Ascending aorta (tissue), 2 donors: Measurements from ENCODE around the gene PSMD6. TPM values are rescaled to one million over a fixed set of nuclear protein-coding genes. Genes with fewer than 3 reads are reported as not detected.
A peak's percentile ranks its signal among the peaks of the same experiment; 100 is the strongest.

Experiments
- DNase-seq, 2 donors: peaks; one replicate each; pipeline ENCODE4 v3.0.0-alpha.2; 2019; ENCODE audit warnings: low spot score in 2 of 2
- H3K27ac ChIP-seq, 2 donors: fragments of 200-600 bp; sonication (generic); one replicate each; pipeline ENCODE4 v1.5.1; 2016 to 2017; ENCODE audit warnings: mild to moderate bottlenecking in 1 of 2
- H3K27me3 ChIP-seq: fragments of 200-600 bp; sonication (generic); one replicate; pipeline ENCODE4 v1.5.1; 2017
- H3K36me3 ChIP-seq, 2 donors: fragments of 200-600 bp; sonication (generic); one replicate each; pipeline ENCODE4 v1.5.1; 2016
- H3K4me1 ChIP-seq, 2 donors: fragments of 200-600 bp; sonication (generic); one replicate each; pipeline ENCODE4 v1.5.1; 2016 to 2017; ENCODE audit warnings: mild to moderate bottlenecking in 1 of 2
- H3K4me3 ChIP-seq, 2 donors: fragments of 200-600 bp; sonication (generic); one replicate each; pipeline ENCODE4 v1.5.1; 2016 to 2017; ENCODE audit warnings: mild to moderate bottlenecking in 1 of 2
- H3K9me3 ChIP-seq, 2 donors: fragments of 200-600 bp; sonication (generic); one replicate each; pipeline ENCODE4 v1.5.1; 2016
- intact Hi-C: fragments of 100-400 bp; cut with DNase I; formaldehyde crosslinking; loops from one replicate; pipeline ENCODE4 v1.15.1; 2023
- total RNA-seq: library from RNA; depleted of rRNA; stranded (reverse); fragments of >200 nt; gene quantifications from one replicate; pipeline ENCODE4 v1.1.0, GENCODE V29; 2016
- TF ChIP-seq, protein P1 (sequence below), 3 experiments: fragments of 200-600 bp in 2 of 3; fragments of 450-650 bp in 1 of 3; sonication (generic) in 2 of 3; IDR thresholded peaks; one replicate each; pipeline ENCODE4 v1.5.1; 2016 to 2019; ENCODE audit warnings: antibody characterized with exemption in 3 of 3, mild to moderate bottlenecking in 1 of 3, moderate library complexity in 1 of 3

The PSMD6 gene
- total RNA-seq, 1 donor from 2014 or later: 49.2 TPM

- H3K27ac ChIP-seq: peak overlapping the region; percentile 29 to 62
Measured at GRCh38 chr3:63968612-63969350, 54.5 kb downstream of the PSMD6 start.

DNA sequence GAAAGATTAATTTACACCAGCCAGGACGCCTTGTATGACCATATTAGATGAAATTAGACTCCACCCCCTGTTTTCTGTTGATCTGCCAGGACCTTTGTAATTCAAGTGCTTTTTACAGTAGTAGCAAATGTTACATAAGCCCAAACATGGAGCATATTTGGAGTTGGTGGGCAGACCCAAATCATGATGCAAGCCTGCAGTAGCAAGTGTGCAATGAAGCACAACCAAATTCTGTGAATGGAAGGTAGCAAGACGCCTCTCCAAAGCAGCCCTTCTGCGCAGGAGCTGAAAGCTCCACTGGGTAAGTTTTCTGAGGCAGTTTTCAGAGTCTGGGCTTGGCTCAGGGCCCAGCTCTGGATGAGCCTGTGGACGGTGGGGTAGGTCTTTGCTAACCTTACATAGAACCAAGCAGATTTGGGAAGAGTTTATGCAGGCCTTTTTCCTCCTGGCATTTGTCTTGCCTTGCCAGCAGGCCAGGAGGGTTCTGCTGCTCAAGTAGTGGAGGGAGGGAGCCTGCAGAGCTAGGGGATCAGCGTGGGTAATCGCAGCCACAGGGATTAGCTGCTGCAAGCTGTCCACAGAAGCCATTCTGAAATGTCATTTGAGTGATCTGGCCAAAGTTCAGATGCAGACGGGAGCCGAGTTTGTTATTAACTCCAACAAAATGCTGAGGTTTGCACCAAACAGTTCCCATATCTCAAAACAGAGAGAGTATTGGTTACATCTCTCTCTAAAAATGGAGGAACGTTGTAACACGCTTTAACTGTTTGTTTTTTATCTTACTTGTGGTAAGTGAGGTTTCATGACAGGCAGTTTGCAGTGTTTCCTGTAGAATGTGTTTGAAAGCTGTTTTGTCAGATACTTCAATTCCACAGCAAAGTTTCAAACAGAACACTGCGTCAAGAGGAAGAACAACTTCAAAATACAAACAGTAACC lies 55.4 kb downstream of the PSMD6 start:
- Histone ChIP-seq H3K9me3 (no peaks in the 10 kb centered on the region), H3K4me3 (peak overlapping the region in 1 of 2 donors; percentile 55), H3K27ac (peak overlapping the region; percentile 29 to 62), H3K36me3 (no peaks in the 10 kb centered on the region), H3K4me1 (peaks cover 3 to 38% of the 10 kb centered on the region in 2 donors), H3K27me3 (no peaks in the 10 kb centered on the region)
- intact Hi-C loops: no loop called here
- TF ChIP-seq, protein P1, sequence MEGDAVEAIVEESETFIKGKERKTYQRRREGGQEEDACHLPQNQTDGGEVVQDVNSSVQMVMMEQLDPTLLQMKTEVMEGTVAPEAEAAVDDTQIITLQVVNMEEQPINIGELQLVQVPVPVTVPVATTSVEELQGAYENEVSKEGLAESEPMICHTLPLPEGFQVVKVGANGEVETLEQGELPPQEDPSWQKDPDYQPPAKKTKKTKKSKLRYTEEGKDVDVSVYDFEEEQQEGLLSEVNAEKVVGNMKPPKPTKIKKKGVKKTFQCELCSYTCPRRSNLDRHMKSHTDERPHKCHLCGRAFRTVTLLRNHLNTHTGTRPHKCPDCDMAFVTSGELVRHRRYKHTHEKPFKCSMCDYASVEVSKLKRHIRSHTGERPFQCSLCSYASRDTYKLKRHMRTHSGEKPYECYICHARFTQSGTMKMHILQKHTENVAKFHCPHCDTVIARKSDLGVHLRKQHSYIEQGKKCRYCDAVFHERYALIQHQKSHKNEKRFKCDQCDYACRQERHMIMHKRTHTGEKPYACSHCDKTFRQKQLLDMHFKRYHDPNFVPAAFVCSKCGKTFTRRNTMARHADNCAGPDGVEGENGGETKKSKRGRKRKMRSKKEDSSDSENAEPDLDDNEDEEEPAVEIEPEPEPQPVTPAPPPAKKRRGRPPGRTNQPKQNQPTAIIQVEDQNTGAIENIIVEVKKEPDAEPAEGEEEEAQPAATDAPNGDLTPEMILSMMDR (IDR thresholded peaks at IDR 0.05): no peak
- DNase-seq: no peak

More at GRCh38 chr3:63968612-63969350, 54.5 kb downstream of the PSMD6 start:
- Histone ChIP-seq H3K9me3 (no peaks in the 10 kb centered on the region), H3K36me3 (peaks cover 0 to 2% of the 10 kb centered on the region in 2 donors), H3K4me1 (peaks cover 6 to 38% of the 10 kb centered on the region in 2 donors), H3K27me3 (no peaks in the 10 kb centered on the region), H3K4me3 (peak overlapping the region in 1 of 2 donors; percentile 55)
- intact Hi-C loops: no loop called here
- TF ChIP-seq, protein P1 (IDR thresholded peaks at IDR 0.05): no peak
- no peak for DNase-seq

DNA sequence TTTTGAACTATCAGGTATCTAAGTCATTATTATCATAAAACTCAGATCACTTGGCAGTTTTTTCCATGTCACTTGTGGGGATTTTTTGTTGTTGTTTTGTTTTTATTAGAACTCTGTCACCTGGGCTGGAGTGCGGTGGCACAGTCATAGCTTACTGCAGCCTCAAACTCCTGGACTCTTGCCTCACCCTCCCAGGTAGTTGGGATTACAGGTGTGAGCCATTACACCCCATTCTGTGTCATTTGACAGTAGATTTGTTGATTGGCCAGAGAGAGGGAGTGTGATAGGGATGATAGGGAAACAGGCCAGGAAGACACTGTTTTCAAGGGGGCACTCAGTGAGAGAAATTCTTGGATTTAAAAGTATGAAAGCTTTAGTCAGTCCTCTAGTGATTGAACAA lies 56.4 kb downstream of the PSMD6 start:
- H3K4me1 ChIP-seq: peaks cover 3 to 38% of the 10 kb centered on the region in 2 donors
- H3K36me3 ChIP-seq: no peaks in the 10 kb centered on the region
- no peaks in the 10 kb centered on the region for H3K27me3 ChIP-seq
- no peak overlapping the region for H3K27ac ChIP-seq
- TF ChIP-seq, protein P1 (IDR thresholded peaks at IDR 0.05): no peak
- no peaks in the 10 kb centered on the region for H3K9me3 ChIP-seq
- no peak for DNase-seq
- no peak overlapping the region for H3K4me3 ChIP-seq
- intact Hi-C loops: no loop called here

DNA sequence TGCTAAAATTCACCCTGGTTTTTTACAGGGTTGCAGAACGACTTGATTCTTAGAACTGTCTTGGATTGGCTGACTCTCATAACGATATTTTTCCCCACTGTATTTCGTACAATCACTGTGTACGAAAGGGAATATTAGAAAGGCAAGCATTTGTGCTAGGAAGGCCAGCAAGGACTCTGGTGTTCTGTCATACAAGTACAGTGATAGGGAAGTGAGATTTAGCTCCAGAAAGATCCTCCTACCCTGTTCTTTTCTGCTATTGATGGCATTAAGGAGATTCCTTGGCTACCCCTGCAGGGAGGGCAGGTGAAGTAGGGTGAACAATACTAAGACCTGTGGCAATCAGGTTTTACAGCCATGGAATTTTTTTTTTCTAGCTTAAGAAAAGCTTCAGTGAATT lies 57.3 kb downstream of the PSMD6 start:
- Histone ChIP-seq H3K27ac (no peak overlapping the region), H3K27me3 (no peaks in the 10 kb centered on the region), H3K4me1 (peaks cover 3 to 37% of the 10 kb centered on the region in 2 donors), H3K4me3 (no peak overlapping the region), H3K9me3 (no peaks in the 10 kb centered on the region), H3K36me3 (no peaks in the 10 kb centered on the region)
- DNase-seq: no peak
- intact Hi-C loops: no loop called here
- TF ChIP-seq, protein P1 (IDR thresholded peaks at IDR 0.05): no peak

DNA sequence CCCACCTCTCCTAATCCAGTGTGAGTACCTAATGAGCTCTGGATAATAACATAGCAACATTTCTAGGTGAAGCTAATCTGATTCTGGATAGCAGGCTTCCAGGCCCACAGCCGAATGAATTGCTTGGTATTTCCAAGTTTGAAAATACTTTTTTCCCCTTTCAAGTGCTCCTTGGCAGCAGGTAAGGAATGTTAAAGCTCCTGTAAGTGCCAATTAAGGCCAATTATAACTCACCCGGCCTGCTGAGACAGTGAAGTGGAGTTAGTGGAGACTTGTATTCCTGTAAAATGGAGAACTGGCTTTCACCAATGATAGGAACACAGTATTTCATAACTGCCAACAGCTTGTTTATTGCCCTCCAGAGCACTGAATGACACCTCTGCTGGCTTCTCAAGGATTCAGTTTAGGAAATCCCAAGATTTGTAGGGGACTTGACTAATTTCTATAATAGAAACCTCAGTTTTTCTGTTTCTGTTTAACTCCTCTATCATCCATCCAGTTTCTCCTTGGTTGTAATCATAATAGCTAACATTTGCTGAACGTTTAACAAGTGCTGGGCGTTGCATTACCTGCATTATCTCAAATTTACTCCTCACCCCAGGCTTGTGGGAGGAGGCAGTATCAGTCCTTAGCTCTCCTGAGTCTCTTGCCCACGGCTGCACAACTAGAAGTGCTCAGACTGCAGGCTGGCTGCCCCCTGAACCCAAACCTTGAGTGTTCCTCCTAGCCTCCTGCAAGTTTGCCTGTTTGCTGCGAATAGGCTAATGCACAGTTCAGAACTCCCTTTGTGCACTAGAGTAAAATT lies 58.4 kb downstream of the PSMD6 start:
- no peak overlapping the region for H3K4me3 ChIP-seq
- no peaks in the 10 kb centered on the region for H3K36me3 ChIP-seq
- H3K27ac ChIP-seq: peak overlapping the region in 1 of 2 donors; percentile 11
- TF ChIP-seq, protein P1 (IDR thresholded peaks at IDR 0.05): no peak
- H3K4me1 ChIP-seq: peaks cover 3 to 33% of the 10 kb centered on the region in 2 donors
- H3K9me3 ChIP-seq: no peaks in the 10 kb centered on the region
- intact Hi-C loops: no loop called here
- H3K27me3 ChIP-seq: no peaks in the 10 kb centered on the region
- DNase-seq: no peak
